Chondrocyte (in vitro differentiated cells): ENCODE results near the gene KCNK2. TPM values are rescaled to one million over a fixed set of nuclear protein-coding genes. Genes with fewer than 3 reads are reported as not detected.

Source experiments
- DNase-seq: peaks from one replicate; pipeline ENCODE4 v3.0.0; 2021; ENCODE audit warnings: mixed read lengths, low spot score
- H3K27ac Mint-ChIP-seq: one replicate; pipeline ENCODE4 v1.8.0; 2021; ENCODE audit warnings: mild to moderate bottlenecking, moderate library complexity, mixed read lengths; ENCODE audit not compliant: unreplicated experiment
- H3K27me3 Mint-ChIP-seq: 2 replicates; pipeline ENCODE4 v1.8.0; 2021; ENCODE audit warnings: low read depth, mixed read lengths
- H3K36me3 Mint-ChIP-seq: 2 replicates; pipeline ENCODE4 v1.8.0; 2021; ENCODE audit warnings: low read depth, mixed read lengths
- H3K4me1 Mint-ChIP-seq: 2 replicates; pipeline ENCODE4 v1.8.0; 2021; ENCODE audit warnings: low read depth, mild to moderate bottlenecking, mixed read lengths
- H3K4me3 Mint-ChIP-seq: one replicate; pipeline ENCODE4 v1.8.0; 2021; ENCODE audit warnings: mild to moderate bottlenecking, moderate library complexity, mixed read lengths; ENCODE audit not compliant: unreplicated experiment
- H3K9me3 Mint-ChIP-seq: 2 replicates; pipeline ENCODE4 v1.8.0; 2021; ENCODE audit warnings: low read depth, mixed read lengths
- total RNA-seq: library from RNA; stranded (reverse); gene quantifications from 3 replicates; pipeline ENCODE4 v1.2.1, GENCODE V29; 2021
- TF ChIP-seq, protein P1 (sequence below): fragments of 200-600 bp; sonication (generic); IDR thresholded peaks from 2 replicates; pipeline ENCODE4 v1.5.0; 2021; ENCODE audit warnings: antibody characterized with exemption, mild to moderate bottlenecking, moderate library complexity

The KCNK2 gene
- total RNA-seq, 1 donor from 2014 or later = not detected

DNA sequence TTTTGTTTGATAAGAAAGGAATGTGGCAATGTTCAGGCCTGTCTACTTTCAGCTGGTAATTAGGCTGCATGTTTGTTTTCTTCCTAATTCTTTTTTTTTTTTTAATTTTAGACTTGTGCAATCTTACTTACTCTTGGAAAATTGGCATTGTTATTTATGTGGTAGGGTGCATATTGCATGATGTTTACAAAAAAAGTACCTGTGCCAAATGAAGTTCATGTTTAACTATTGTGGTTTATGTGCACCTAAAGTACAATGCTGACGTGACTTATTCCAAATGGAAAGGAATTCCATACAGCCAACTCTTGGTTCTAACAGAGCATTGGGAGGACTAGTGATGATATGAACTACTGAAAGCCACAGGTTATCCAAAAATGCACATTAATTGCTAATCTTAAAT is 51.0 kb downstream of the KCNK2 start:
- Mint-ChIP-seq H3K4me3 (no peak overlapping the region), H3K27ac (no peak overlapping the region), H3K36me3 (no peaks in the 10 kb centered on the region), H3K4me1 (no peaks in the 10 kb centered on the region), H3K9me3 (no peaks in the 10 kb centered on the region), H3K27me3 (peaks cover 2% of the 10 kb centered on the region)
- TF ChIP-seq, protein P1, sequence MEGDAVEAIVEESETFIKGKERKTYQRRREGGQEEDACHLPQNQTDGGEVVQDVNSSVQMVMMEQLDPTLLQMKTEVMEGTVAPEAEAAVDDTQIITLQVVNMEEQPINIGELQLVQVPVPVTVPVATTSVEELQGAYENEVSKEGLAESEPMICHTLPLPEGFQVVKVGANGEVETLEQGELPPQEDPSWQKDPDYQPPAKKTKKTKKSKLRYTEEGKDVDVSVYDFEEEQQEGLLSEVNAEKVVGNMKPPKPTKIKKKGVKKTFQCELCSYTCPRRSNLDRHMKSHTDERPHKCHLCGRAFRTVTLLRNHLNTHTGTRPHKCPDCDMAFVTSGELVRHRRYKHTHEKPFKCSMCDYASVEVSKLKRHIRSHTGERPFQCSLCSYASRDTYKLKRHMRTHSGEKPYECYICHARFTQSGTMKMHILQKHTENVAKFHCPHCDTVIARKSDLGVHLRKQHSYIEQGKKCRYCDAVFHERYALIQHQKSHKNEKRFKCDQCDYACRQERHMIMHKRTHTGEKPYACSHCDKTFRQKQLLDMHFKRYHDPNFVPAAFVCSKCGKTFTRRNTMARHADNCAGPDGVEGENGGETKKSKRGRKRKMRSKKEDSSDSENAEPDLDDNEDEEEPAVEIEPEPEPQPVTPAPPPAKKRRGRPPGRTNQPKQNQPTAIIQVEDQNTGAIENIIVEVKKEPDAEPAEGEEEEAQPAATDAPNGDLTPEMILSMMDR = no peak
- no peak for DNase-seq

DNA sequence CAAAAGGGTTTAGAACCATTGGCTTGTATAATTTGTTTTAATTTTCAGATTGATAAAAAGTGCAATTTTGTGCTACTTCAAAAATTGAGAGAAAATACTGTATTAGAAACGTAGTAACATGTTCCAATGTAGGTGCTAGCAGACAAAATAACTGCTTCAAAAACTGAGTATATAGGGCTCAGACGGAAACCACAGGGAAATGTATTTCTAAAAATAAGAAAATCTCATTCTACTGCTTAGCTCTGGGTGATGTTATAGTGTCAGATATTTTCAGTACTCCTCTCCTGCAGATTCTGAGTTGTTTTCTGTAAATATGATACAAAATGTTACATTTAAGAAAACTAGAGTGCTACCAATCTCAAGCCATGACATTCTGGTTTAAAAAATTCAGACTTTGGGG is 55.4 kb downstream of the KCNK2 start:
- Mint-ChIP-seq H3K27ac (no peak overlapping the region), H3K36me3 (peaks cover 6% of the 10 kb centered on the region), H3K9me3 (peaks cover 20% of the 10 kb centered on the region), H3K27me3 (peaks cover 2% of the 10 kb centered on the region), H3K4me3 (no peak overlapping the region), H3K4me1 (no peaks in the 10 kb centered on the region)
- TF ChIP-seq, protein P1 = no peak
- DNase-seq = no peak

GRCh38 chr1:215140135-215140534 is 57.6 kb downstream of the KCNK2 start:
- Mint-ChIP-seq H3K4me3 (no peak overlapping the region), H3K9me3 (peaks cover 21% of the 10 kb centered on the region), H3K27me3 (peaks cover 2% of the 10 kb centered on the region), H3K4me1 (no peaks in the 10 kb centered on the region), H3K27ac (no peak overlapping the region), H3K36me3 (peaks cover 6% of the 10 kb centered on the region)
- TF ChIP-seq, protein P1 = no peak
- no peak for DNase-seq

DNA sequence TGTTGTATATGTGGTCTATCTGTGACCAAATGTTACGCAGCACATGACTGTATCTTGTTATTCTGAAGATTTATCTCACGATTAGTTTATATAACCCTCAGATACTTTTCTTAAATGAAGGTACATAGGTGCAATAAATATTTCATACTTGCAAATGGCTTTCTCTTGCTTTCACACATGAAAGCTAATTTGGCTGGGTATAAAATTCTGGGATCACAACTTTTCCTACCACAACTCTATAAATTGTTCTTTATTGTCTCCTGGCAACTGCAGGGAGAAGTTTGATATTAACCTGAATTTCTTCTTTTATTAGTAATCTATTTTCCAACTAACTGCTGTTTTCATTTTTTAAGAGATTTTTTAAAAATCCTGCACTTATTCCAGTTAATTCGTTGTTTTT is 58.9 kb downstream of the KCNK2 start:
- H3K36me3 Mint-ChIP-seq = peaks cover 6% of the 10 kb centered on the region
- no peak overlapping the region for H3K27ac Mint-ChIP-seq
- H3K4me3 Mint-ChIP-seq = no peak overlapping the region
- TF ChIP-seq, protein P1 = no peak
- peaks cover 2% of the 10 kb centered on the region for H3K27me3 Mint-ChIP-seq
- H3K9me3 Mint-ChIP-seq = peaks cover 21% of the 10 kb centered on the region
- no peak for DNase-seq
- no peaks in the 10 kb centered on the region for H3K4me1 Mint-ChIP-seq

DNA sequence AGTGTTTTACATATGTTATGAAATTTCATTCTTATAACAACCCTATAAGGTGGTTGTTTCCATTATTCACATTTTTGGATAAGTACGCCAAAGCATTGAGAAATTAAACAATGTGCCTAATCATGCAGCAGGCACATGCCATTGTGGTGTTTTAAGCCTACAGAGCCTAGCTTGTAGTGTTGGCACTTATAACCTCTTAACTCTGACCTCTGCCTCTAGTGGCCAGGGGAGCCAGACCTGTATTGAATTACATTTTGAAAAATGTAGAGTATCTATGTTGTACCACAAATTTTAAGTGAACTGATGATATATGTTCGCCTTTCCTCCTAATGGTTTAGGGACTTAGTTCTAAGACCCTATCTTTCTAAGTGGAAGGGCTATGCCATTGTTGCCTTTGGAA is 61.0 kb downstream of the KCNK2 start:
- no peak overlapping the region for H3K27ac Mint-ChIP-seq
- TF ChIP-seq, protein P1 = no peak
- H3K4me1 Mint-ChIP-seq = no peaks in the 10 kb centered on the region
- no peak for DNase-seq
- peaks cover under 1% of the 10 kb centered on the region for H3K27me3 Mint-ChIP-seq
- H3K9me3 Mint-ChIP-seq = peaks cover 21% of the 10 kb centered on the region
- H3K36me3 Mint-ChIP-seq = peaks cover 6% of the 10 kb centered on the region
- H3K4me3 Mint-ChIP-seq = no peak overlapping the region
